Sigmoid colon (tissue), 3 donors: ENCODE data around the gene FN3K.

Experiments
- POLR2A ChIP-seq, 2 donors: fragments of 450-650 bp; IDR thresholded peaks; one replicate each; pipeline ENCODE4 v1.6.1; 2016; ENCODE audit warnings: antibody characterized with exemption in 2 of 2, mild to moderate bottlenecking in 2 of 2, moderate library complexity in 2 of 2
- TF ChIP-seq, protein P1 (sequence below), 4 experiments: fragments of 450-650 bp in 3 of 4; fragments of 200-600 bp in 1 of 4; IDR thresholded peaks; one replicate each; pipeline ENCODE4 v1.5.1; 2016 to 2019; ENCODE audit warnings: antibody characterized with exemption in 4 of 4, mild to moderate bottlenecking in 3 of 4, moderate library complexity in 2 of 4

DNA sequence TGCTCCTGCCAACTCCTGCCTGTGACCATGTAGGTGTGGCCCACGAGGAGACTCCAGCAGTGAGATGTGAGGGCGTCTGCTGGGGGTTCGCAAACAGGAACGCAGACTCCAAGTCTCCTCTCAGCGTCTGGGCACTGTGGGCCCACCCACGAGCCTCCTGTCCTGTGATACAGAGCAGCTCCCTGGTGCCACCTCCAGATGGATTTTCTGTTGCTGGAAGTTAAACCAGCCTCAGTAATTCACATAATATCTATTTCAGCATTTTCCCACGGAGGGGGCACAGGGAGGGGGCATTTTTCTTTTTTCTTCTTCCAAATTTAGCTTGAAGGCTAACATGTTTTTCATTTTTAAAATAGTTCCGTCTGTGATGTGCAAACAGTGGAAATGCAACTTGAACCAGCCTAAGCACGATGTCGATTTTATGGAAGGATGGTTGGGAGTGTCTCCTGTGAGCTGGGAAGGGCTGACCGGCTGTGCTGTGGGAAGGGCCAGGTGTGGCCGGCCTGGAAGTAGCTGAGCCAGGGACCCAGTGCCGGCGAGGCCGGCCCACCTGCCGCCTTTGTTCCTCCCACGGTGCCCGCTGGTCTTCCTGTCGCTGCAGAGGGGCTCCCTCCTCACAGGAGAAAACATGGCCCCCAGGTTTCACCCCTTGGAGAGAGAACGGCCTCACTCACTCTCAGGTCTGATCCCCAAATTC lies 33.0 kb upstream of the FN3K start:
- TF ChIP-seq, protein P1, sequence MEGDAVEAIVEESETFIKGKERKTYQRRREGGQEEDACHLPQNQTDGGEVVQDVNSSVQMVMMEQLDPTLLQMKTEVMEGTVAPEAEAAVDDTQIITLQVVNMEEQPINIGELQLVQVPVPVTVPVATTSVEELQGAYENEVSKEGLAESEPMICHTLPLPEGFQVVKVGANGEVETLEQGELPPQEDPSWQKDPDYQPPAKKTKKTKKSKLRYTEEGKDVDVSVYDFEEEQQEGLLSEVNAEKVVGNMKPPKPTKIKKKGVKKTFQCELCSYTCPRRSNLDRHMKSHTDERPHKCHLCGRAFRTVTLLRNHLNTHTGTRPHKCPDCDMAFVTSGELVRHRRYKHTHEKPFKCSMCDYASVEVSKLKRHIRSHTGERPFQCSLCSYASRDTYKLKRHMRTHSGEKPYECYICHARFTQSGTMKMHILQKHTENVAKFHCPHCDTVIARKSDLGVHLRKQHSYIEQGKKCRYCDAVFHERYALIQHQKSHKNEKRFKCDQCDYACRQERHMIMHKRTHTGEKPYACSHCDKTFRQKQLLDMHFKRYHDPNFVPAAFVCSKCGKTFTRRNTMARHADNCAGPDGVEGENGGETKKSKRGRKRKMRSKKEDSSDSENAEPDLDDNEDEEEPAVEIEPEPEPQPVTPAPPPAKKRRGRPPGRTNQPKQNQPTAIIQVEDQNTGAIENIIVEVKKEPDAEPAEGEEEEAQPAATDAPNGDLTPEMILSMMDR (IDR thresholded peaks at IDR 0.05) = no peak
- TF ChIP-seq POLR2A (IDR thresholded peaks at IDR 0.05) = peak in 1 of 2 donors; percentile 61
